CD4-positive, alpha-beta T cell treated with Interleukin-4 for 1 hour (primary cell): ENCODE data around the gene RLN3.
"Not testable (repeated sequence)": the region's sequence is repeated elsewhere in the genome, so short reads cannot be mapped to it uniquely, and the experiment has no call there.

Experiments
- DNase-seq, 2 donors: peaks; one replicate each; pipeline ENCODE4 v3.0.0-alpha.2; 2020 to 2022

The RLN3 gene

DNA sequence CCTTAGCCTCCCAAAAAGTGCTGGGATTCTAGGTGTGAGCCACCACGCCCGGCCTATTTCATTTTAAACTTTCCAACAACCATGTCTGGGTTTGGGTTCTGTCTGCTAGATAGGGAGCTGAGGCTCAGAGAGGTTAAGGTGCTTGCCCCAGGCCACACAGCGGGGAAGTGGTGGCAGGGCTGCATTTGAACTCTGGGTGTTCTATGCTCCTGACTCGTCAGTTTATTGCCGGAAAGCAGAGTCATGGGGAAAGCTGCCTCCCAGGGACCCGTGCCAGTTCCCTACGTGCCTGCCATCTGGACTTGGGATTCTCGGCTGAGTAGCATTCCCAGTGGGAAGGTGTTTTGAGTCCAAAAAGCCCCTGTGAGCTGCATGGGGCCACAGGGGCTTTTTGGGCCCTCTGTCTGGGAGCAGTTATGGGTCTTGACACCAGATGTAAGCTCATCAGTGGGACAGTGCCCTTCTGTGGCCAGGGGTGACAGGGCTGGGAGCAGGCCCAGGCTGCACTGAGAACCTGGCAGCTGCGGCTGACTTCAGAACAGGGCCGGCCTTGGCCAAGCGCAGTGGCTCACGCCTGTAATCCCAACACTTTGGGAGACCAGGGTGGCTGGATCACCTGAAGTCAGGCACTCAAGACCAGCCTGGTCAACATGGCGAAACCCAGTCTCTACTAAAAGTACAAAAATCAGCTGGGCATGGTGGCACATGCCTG, 32.8 kb upstream of the RLN3 start:
- no peak for DNase-seq

- no peak for DNase-seq
These were observed 31.8 kb upstream of the RLN3 start for GRCh38 chr19:13995878-13996765.

DNA sequence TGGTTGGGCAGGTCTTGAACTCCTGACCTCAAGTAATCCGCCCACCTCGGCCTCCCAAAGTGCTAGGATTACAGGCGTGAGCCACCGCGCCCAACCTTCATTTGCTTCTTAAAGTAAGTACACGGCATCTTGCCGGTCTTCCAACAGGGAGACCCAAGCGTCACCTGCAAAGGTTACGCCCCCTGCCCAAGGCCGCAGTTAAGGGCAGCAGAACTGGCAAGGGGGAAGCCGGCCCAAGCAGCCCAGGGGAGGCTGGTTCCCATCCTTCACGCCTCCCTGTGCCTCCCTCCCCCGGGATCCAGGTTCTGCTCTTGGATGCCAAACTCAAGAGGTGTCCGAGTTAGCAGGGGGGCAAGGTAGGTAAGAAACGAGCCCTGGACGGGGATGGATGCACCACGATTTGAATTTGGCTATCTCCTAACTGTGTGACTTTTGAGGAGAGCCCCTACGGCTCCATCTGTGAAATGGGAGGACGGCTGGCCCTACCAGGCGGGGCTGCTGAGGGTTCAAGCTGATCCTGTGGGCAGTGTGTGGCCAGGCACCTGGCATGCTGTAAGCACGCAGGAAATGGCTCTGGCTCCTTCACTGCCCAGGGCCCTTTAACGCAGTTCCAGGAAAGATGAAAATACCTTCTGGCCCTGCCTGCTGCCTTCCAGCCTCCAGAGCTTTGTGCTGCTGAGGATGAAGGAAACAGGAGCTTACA, 30.9 kb upstream of the RLN3 start:
- DNase-seq, result no peak

- no peak for DNase-seq
These were observed 30.4 kb upstream of the RLN3 start for GRCh38 chr19:13997631-13997962.

DNA sequence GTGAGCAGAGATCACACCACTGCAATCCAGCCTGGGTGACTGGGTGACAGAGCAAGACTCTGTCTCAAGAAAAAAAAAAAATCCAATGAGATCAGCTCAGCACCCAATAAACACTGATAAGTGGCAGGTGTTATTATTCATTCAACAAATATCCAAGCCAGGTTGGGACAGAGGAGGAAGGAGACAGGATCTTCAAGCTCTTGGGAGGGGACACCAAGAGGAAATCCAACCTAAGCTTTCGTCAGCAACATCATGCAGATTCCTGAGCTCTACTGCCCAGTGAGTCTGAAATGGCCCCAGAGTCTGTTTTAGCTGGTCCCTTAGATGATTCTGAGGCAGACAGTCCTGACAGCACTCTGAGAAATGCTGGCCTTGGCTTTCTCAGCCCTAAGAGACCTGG, 29.5 kb upstream of the RLN3 start:
- no peak for DNase-seq

DNA sequence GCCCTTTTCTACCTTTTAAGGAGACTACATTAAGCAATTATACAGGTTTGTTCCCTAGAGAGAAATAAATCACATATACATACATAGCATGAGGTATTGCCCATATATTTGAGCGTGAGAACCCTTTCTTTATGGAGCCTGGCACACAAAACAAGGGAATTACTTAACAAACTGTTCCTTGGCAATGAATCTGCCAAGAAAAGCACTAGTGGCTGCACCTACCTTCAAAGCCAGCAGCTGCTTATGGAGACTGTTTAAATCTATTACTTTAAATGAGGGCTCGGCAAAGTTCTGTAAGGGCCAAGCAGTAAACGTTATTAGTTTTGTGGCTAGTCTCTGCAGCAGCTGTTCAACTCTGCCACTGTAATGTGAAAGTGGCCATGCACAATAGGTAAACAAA, 28.9 kb upstream of the RLN3 start:
- no peak for DNase-seq

DNA sequence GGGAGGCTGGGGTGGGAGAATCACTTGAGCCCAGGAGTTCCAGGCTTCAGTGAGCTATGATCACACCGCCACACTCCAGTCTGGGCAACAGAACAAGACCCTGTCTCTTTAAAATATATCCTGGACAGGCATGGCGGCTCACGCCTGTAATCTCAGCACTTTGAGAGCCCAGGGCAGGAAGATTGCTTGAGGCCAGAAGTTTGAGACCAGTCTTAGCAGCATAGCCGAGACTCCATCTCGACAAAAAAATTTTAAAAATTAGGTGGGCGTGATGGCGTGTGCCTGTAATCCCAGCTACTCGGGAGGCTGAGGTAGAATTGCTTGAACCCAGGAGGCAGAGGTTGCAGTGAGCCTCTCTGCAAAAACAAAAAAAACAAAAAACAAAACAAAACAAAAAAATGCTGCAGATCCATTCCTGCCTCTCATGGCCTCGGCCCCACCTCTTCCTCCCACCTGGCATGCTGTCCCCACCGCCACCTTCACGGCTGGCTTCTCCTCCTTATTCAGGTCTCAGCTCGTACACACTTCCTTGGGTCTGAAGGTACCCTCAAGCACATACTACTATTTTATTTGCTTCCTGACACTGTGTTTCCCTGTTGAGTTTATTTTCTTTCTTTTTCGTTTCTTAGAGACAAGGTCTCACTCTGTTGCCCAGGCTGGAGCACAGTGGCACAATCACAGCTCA, 27.1 kb upstream of the RLN3 start:
- no peak for DNase-seq

GRCh38 chr19:14002571-14003250, 25.2 kb upstream of the RLN3 start:
- DNase-seq, result peak; percentile 54 to 67

DNA sequence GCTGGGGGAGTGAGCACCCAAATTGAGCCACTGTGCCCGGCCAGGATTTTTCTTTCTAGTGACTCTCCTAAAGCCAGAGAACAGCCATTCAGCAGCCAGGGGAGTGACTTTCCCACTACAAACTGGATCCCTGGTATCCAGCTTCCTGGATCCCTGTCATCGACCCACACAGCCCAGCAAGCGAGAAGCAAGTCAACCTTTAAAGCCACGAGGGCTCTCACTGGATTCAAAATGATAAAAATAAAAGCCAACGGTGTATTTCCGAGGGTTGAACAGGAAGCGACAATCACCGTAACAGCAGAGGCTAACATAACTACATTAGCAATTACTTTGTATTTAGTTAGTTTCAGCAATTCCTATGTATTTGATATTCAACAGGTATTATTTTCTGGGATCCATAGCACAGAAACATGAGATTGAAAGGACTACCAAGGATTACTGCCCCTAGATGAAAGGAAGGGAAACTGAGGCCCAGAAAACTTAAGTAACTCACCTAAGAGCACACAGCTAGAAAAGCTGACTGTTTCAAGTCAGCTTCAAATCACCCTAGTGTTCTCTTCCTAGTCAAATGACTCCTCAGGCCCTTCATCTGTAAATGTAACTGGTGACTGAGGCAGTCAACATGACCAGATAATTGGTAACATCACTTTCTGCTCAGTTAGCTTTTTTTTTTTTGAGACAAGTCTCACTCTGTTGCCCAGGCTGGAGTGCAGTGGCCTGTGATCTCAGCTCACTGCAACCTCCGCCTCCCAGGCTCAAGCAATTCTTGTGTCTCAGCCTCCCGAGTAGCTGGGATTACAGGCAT, 24.5 kb upstream of the RLN3 start:
- DNase-seq, result peak in 1 of 2 donors; percentile 56

GRCh38 chr19:14004619-14005348, 23.2 kb upstream of the RLN3 start:
- peak; percentile 27 to 57 for DNase-seq

- DNase-seq, result peak; percentile 93 to 95
These were observed 22.4 kb upstream of the RLN3 start for GRCh38 chr19:14005349-14006084.

DNA sequence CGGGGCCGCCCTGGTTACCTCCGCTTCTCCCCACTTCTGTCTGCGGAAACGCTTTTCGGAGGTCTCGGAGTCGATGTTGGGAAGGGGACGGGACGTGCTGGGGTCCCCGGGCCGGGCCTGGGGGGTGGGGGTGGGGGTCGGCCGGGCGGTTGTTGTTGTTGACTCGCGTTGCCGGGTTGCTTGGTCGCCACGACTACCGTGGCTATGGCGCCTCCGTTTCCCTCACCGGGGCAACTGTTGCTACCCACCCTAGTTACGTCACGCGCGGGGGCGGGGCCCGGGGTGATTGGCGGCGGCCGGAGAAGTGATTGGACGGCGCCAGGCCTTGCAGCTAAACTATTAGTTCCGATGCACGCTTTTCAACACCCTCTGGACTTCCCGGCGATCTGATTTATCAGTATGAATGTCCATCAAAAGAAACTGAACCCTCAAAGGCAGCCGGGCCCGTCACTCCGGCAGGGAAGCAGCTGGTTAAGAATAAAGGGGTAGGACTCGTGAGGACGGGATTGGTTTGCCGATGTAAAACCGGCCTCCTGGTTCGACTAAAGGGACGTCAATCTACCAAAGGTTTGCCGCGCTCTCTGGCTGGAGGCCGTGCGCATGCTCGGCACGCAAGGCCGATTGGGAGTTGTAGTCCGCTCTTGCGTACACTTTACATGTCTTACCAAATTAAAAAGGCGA, 21.7 kb upstream of the RLN3 start, which contains the start of gene RFX1:
TSS of gene RFX1 (minus strand) at position 236 of the 681 bp plus-strand sequence. CDS start 12,477 bp downstream, outside the sequence.
- DNase-seq, result peak; percentile 99 to 100

DNA sequence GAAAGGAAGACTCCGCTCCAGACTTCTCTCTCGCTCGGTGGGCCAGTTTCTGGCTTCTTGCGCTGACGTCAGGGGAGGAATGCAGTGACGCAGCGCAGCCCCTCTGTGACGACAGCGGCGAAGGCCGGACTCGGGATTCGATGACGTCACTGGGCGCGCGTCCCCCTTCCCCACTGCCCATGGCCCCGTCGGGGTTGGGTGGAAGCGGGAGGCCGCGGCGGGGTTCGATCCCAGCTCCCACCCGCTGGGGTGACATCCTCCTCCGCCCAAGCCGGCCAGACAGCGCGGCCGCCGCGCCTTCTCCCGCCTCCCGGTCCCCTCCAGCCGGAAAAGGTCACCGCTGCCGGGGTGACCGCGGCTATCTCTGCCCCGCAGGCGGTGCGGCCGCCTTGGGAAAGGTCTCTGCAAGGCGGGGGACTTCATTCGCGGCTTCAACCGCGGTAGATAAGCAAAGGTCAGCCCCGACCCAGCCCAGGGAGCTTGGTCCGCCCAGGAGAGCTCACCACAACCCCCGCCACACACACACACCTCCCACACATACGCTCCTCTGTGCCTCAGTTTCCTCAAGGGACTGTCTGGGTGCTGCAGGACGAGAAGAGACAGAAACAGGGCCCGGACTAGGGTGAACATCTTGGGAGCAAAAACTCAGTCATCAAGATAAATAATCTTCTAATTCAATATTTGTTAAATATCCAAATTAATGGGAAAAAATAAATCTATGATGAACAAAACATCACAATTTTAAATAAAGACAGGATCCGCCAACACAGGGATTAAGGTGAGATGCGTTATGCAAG, 21.0 kb upstream of the RLN3 start:
- no peak for DNase-seq

GRCh38 chr19:14012378-14012915, 15.5 kb upstream of the RLN3 start:
- DNase-seq, result no peak

- no peak for DNase-seq
These were observed 12.4 kb upstream of the RLN3 start for GRCh38 chr19:14015524-14016035.

GRCh38 chr19:14019100-14019499, 8.8 kb upstream of the RLN3 start:
- no peak for DNase-seq

DNA sequence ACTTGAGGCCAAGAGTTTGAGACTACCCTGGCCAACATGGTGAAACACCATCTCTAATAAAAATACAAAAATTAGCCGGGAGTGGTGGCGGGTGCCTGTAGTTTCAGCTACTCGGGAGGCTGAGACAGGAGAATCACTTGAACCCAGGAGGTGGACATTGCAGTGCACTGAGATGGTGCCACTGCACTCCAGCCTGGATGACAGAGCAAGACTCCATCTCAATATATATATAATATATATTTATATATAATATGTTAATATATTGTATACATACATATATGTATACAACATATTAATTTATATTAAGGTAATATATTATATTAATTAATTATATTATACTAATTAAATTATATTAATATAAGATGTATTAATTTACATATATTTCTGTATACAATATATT, 8.2 kb upstream of the RLN3 start:
- DNase-seq, result not testable (repeated sequence)

GRCh38 chr19:14021474-14021873, 6.5 kb upstream of the RLN3 start:
- DNase-seq, result no peak
